Frontal cortex (tissue), 4 donors: ENCODE results near the gene BAIAP2L1. TPM values are rescaled to one million over a fixed set of nuclear protein-coding genes. Genes with fewer than 3 reads are reported as not detected.

Experiments
- DNase-seq, 2 donors: peaks; one replicate each; pipeline ENCODE4 v3.0.0; 2012; ENCODE audit warnings: low spot score in 2 of 2
- FAIRE-seq: peaks from 2 replicates; lab custom pipeline; 2012; peaks lifted over from hg19 to GRCh38; lab: Jason Lieb, UNC
- total RNA-seq: library from RNA; depleted of rRNA; stranded (reverse); fragments of >200 nt; gene quantifications from one replicate; pipeline ENCODE4 v1.2.3, GENCODE V29; 2014
- donor health status: control.
- donor health status: control.
- donor health status: control.

The BAIAP2L1 gene
- total RNA-seq, 1 donor from 2014 or later: under 0.01 TPM

- DNase-seq: no peak
- no peak for FAIRE-seq
These were observed 100.1 kb downstream of the BAIAP2L1 start for GRCh38 chr7:98300595-98301372.

- no peak for DNase-seq
- no peak for FAIRE-seq
These were observed 103.1 kb downstream of the BAIAP2L1 start for GRCh38 chr7:98297626-98298286.

GRCh38 chr7:98296833-98297232 lies 104.1 kb downstream of the BAIAP2L1 start:
- no peak for DNase-seq
- FAIRE-seq: no peak

GRCh38 chr7:98295467-98296192 lies 105.3 kb downstream of the BAIAP2L1 start:
- no peak for FAIRE-seq
- DNase-seq: no peak

- DNase-seq (no peak), FAIRE-seq (no peak)
These were observed 106.0 kb downstream of the BAIAP2L1 start for GRCh38 chr7:98294798-98295382.

GRCh38 chr7:98294326-98294725 lies 106.6 kb downstream of the BAIAP2L1 start:
- FAIRE-seq: no peak

GRCh38 chr7:98293746-98294145 lies 107.1 kb downstream of the BAIAP2L1 start:
- FAIRE-seq: no peak

More at GRCh38 chr7:98294326-98294725, 106.6 kb downstream of the BAIAP2L1 start:
- no peak for DNase-seq

GRCh38 chr7:98293265-98293664 lies 107.6 kb downstream of the BAIAP2L1 start:
- FAIRE-seq: no peak
- no peak for DNase-seq

More at GRCh38 chr7:98293746-98294145, 107.1 kb downstream of the BAIAP2L1 start:
- no peak for DNase-seq

GRCh38 chr7:98291717-98292116 lies 109.2 kb downstream of the BAIAP2L1 start:
- DNase-seq: no peak
- FAIRE-seq: no peak

- FAIRE-seq (no peak), DNase-seq (no peak)
These were observed 111.5 kb downstream of the BAIAP2L1 start for GRCh38 chr7:98289333-98289875.

- DNase-seq (no peak), FAIRE-seq (no peak)
These were observed 112.6 kb downstream of the BAIAP2L1 start for GRCh38 chr7:98288064-98288823.

- DNase-seq (no peak), FAIRE-seq (no peak)
These were observed 113.4 kb downstream of the BAIAP2L1 start for GRCh38 chr7:98287486-98287959.

GRCh38 chr7:98286701-98287485 lies 114.0 kb downstream of the BAIAP2L1 start:
- no peak for FAIRE-seq
- no peak for DNase-seq

GRCh38 chr7:98286093-98286539 lies 114.8 kb downstream of the BAIAP2L1 start:
- DNase-seq (no peak), FAIRE-seq (no peak)

GRCh38 chr7:98285157-98286092 lies 115.5 kb downstream of the BAIAP2L1 start:
- DNase-seq (no peak), FAIRE-seq (no peak)

- DNase-seq: no peak
- FAIRE-seq: no peak
These were observed 116.4 kb downstream of the BAIAP2L1 start for GRCh38 chr7:98284335-98285036.

- FAIRE-seq (no peak), DNase-seq (no peak)
These were observed 117.0 kb downstream of the BAIAP2L1 start for GRCh38 chr7:98283887-98284222.
